Esophagus squamous epithelium (tissue), 5 donors: ENCODE results near the gene SGTA. TPM values are rescaled to one million over a fixed set of nuclear protein-coding genes. Genes with fewer than 3 reads are reported as not detected.

ENCODE experiments used
- DNase-seq: peaks from one replicate; lab custom pipeline; 2025; lab: John Stamatoyannopoulos, UW
- H3K27ac ChIP-seq, 4 donors: fragments of 200-600 bp; sonication (generic); one replicate each; pipeline ENCODE4 v1.5.1; 2016 to 2019; ENCODE audit warnings: mild to moderate bottlenecking in 1 of 4
- H3K27me3 ChIP-seq, 4 donors: fragments of 200-600 bp; sonication (generic); 1 replicate in 3 of 4; 2 replicates in 1 of 4; pipeline versions ENCODE4 v1.5.1 to v1.6.0; 2017 to 2021; ENCODE audit warnings: antibody characterized with exemption in 1 of 4
- H3K36me3 ChIP-seq, 3 donors: fragments of 200-600 bp; sonication (generic); one replicate each; pipeline ENCODE4 v1.5.1; 2016 to 2019
- H3K4me1 ChIP-seq, 3 donors: fragments of 200-600 bp; sonication (generic); one replicate each; pipeline ENCODE4 v1.5.1; 2017 to 2019
- H3K4me3 ChIP-seq, 4 donors: fragments of 200-600 bp; sonication (generic); 1 replicate in 3 of 4; 2 replicates in 1 of 4; pipeline ENCODE4 v1.5.1; 2016 to 2019; ENCODE audit warnings: mild to moderate bottlenecking in 2 of 4, moderate library complexity in 1 of 4
- H3K9me3 ChIP-seq, 3 donors: fragments of 200-600 bp; sonication (generic); one replicate each; pipeline ENCODE4 v1.5.1; 2016 to 2019
- CTCF ChIP-seq, 6 experiments: fragments of 450-650 bp in 4 of 6; fragments of 200-600 bp in 2 of 6; sonication (generic) in 2 of 6; IDR thresholded peaks; one replicate each; pipeline ENCODE4 v1.5.1; 2016 to 2019; ENCODE audit warnings: antibody characterized with exemption in 6 of 6, mild to moderate bottlenecking in 4 of 6, moderate library complexity in 4 of 6
- POLR2A ChIP-seq, 4 donors: fragments of 450-650 bp; IDR thresholded peaks; one replicate each; pipeline ENCODE4 v1.6.1; 2017; ENCODE audit warnings: antibody characterized with exemption in 4 of 4, mild to moderate bottlenecking in 4 of 4, moderate library complexity in 3 of 4
- WGBS, 2 donors: methylation state at CpG; one replicate each; pipeline ENCODE4 v1.1.5; 2018; 5-methylcytosine and 5-hydroxymethylcytosine counted together
- intact Hi-C: fragments of 100-400 bp; cut with DNase I; formaldehyde crosslinking; loops from one replicate; pipeline ENCODE4 v1.15.0; 2022
- total RNA-seq, 4 donors: library from RNA; depleted of rRNA; stranded (reverse); fragments of >200 nt; gene quantifications; one replicate each; pipeline ENCODE4 v1.1.0, GENCODE V29; 2016
- donor health status: DM: yes; HTN: yes; CAD: no.

Gene SGTA
- total RNA-seq, 4 donors from 2014 or later = 30.6 to 45.0 (median 42.8) TPM

- intact Hi-C loops = no loop called here
Measured at GRCh38 chr19:2770055-2771013, 12.7 kb downstream of the SGTA start.

GRCh38 chr19:2769218-2769617 lies 13.9 kb downstream of the SGTA start:
- TF ChIP-seq CTCF (IDR thresholded peaks at IDR 0.05) (no peak), POLR2A (IDR thresholded peaks at IDR 0.05) (no peak)
- Histone ChIP-seq H3K36me3 (peaks cover 21 to 65% (median 33%) of the 10 kb centered on the region in 3 donors), H3K27me3 (no peaks in the 10 kb centered on the region), H3K27ac (no peak overlapping the region), H3K9me3 (no peaks in the 10 kb centered on the region), H3K4me3 (no peak overlapping the region), H3K4me1 (peaks cover 0 to 43% (median 16%) of the 10 kb centered on the region in 3 donors)
- no peak for DNase-seq
- WGBS, 2 donors = 100% methylated on average over 2 of the region's 8 CpGs; no CpG with 5 or more reads in 1 of the 2 donors
- intact Hi-C loops = no loop called here

More at GRCh38 chr19:2770055-2771013, 12.7 kb downstream of the SGTA start:
- H3K4me1 ChIP-seq = peaks cover 0 to 55% (median 16%) of the 10 kb centered on the region in 3 donors
- 70 to 87% methylated on average over 3 to 19 of the region's 40 CpGs for whole genome bisulfite sequencing, 2 donors
- TF ChIP-seq POLR2A (IDR thresholded peaks at IDR 0.05) (no peak), CTCF (IDR thresholded peaks at IDR 0.05) (no peak)
- no peaks in the 10 kb centered on the region for H3K9me3 ChIP-seq
- H3K36me3 ChIP-seq = peaks cover 11 to 62% (median 26%) of the 10 kb centered on the region in 3 donors
- H3K27me3 ChIP-seq = no peaks in the 10 kb centered on the region
- no peak overlapping the region for H3K4me3 ChIP-seq
- no peak for DNase-seq
- peak overlapping the region; percentile 13 to 77 (median 50) for H3K27ac ChIP-seq

GRCh38 chr19:2768365-2769132 lies 14.5 kb downstream of the SGTA start:
- H3K4me1 ChIP-seq = peaks cover 0 to 38% (median 16%) of the 10 kb centered on the region in 3 donors
- TF ChIP-seq POLR2A (IDR thresholded peaks at IDR 0.05) (no peak), CTCF (IDR thresholded peaks at IDR 0.05) (no peak)
- H3K36me3 ChIP-seq = peaks cover 21 to 72% (median 35%) of the 10 kb centered on the region in 3 donors
- 83 to 100% methylated on average over 2 to 7 of the region's 29 CpGs for WGBS, 2 donors
- H3K27me3 ChIP-seq = no peaks in the 10 kb centered on the region
- DNase-seq = no peak
- no peak overlapping the region for H3K4me3 ChIP-seq
- peak overlapping the region in 1 of 4 donors; percentile 5 for H3K27ac ChIP-seq
- intact Hi-C loops = no loop called here
- H3K9me3 ChIP-seq = no peaks in the 10 kb centered on the region

GRCh38 chr19:2767688-2768087 lies 15.4 kb downstream of the SGTA start:
- no peak overlapping the region for H3K27ac ChIP-seq
- peaks cover 0 to 38% (median 16%) of the 10 kb centered on the region in 3 donors for H3K4me1 ChIP-seq
- H3K36me3 ChIP-seq = peaks cover 21 to 80% (median 43%) of the 10 kb centered on the region in 3 donors
- intact Hi-C loops = no loop called here
- H3K9me3 ChIP-seq = no peaks in the 10 kb centered on the region
- H3K27me3 ChIP-seq = no peaks in the 10 kb centered on the region
- no CpG with 5 or more reads among the region's 19 CpGs for WGBS, 2 donors
- no peak overlapping the region for H3K4me3 ChIP-seq
- no peak for TF ChIP-seq POLR2A (IDR thresholded peaks at IDR 0.05)
- TF ChIP-seq CTCF (IDR thresholded peaks at IDR 0.05) = no peak
- DNase-seq = no peak
